Right atrium auricular region (tissue), 2 donors: ENCODE measurements around the gene TYROBP. TPM values are rescaled to one million over a fixed set of nuclear protein-coding genes. Genes with fewer than 3 reads are reported as not detected.

Experiments used
- DNase-seq: peaks from one replicate; pipeline ENCODE4 v3.0.0-alpha.2; 2019; ENCODE audit warnings: low spot score
- H3K27ac ChIP-seq, 2 donors: fragments of 200-600 bp; sonication (generic); 1 replicate in 1 of 2; 2 replicates in 1 of 2; pipeline ENCODE4 v1.5.1; 2016 to 2019
- H3K27me3 ChIP-seq, 2 donors: fragments of 200-600 bp; sonication (generic); one replicate each; pipeline versions ENCODE4 v1.5.1 to v1.6.0; 2017 to 2019
- H3K36me3 ChIP-seq: fragments of 200-600 bp; sonication (generic); one replicate; pipeline ENCODE4 v1.5.1; 2016
- H3K4me1 ChIP-seq, 2 donors: fragments of 200-600 bp; sonication (generic); one replicate each; pipeline versions ENCODE4 v1.5.1 to v1.6.0; 2017 to 2019
- H3K4me3 ChIP-seq, 2 donors: fragments of 200-600 bp; sonication (generic); 1 replicate in 1 of 2; 2 replicates in 1 of 2; pipeline ENCODE4 v1.5.1; 2017 to 2019; ENCODE audit warnings: mild to moderate bottlenecking in 1 of 2, moderate library complexity in 1 of 2
- H3K9me3 ChIP-seq, 2 donors: fragments of 200-600 bp; sonication (generic); one replicate each; pipeline ENCODE4 v1.5.1; 2019
- total RNA-seq, 2 donors: library from RNA; depleted of rRNA; stranded (reverse); fragments of >200 nt; gene quantifications; one replicate each; pipeline ENCODE4 v1.1.0, GENCODE V29; 2016
- TF ChIP-seq, protein P1 (sequence below), 2 donors: fragments of 200-600 bp; sonication (generic); IDR thresholded peaks; one replicate each; pipeline ENCODE4 v1.5.1; 2019; ENCODE audit warnings: antibody characterized with exemption in 2 of 2

Gene TYROBP
- total RNA-seq, 2 donors from 2014 or later: 26.1 to 85.4 TPM

DNA sequence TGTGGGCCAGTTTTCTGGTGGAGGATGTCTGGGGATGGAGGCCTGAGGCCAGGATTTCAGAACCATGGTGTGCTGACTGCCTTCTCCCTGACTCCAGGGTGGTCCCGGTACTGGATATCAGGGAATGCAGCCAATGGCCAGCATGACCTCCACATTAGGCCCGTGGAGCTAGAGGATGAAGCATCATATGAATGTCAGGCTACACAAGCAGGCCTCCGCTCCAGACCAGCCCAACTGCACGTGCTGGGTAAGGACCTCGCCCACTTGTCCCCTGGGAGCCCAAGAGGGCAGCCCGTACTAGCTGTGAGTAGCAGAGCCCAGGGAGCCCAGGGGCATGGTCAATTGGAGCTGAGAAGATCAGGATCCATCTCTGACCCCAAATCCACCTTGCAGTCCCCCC is 49.8 kb downstream of the TYROBP start:
- H3K27me3 ChIP-seq: peaks cover 5 to 22% of the 10 kb centered on the region in 2 donors
- H3K4me3 ChIP-seq: no peak overlapping the region
- DNase-seq: no peak
- H3K9me3 ChIP-seq: no peaks in the 10 kb centered on the region
- TF ChIP-seq, protein P1, sequence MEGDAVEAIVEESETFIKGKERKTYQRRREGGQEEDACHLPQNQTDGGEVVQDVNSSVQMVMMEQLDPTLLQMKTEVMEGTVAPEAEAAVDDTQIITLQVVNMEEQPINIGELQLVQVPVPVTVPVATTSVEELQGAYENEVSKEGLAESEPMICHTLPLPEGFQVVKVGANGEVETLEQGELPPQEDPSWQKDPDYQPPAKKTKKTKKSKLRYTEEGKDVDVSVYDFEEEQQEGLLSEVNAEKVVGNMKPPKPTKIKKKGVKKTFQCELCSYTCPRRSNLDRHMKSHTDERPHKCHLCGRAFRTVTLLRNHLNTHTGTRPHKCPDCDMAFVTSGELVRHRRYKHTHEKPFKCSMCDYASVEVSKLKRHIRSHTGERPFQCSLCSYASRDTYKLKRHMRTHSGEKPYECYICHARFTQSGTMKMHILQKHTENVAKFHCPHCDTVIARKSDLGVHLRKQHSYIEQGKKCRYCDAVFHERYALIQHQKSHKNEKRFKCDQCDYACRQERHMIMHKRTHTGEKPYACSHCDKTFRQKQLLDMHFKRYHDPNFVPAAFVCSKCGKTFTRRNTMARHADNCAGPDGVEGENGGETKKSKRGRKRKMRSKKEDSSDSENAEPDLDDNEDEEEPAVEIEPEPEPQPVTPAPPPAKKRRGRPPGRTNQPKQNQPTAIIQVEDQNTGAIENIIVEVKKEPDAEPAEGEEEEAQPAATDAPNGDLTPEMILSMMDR (IDR thresholded peaks at IDR 0.05): no peak
- no peaks in the 10 kb centered on the region for H3K36me3 ChIP-seq
- peaks cover 0 to 17% of the 10 kb centered on the region in 2 donors for H3K4me1 ChIP-seq
- no peak overlapping the region for H3K27ac ChIP-seq

DNA sequence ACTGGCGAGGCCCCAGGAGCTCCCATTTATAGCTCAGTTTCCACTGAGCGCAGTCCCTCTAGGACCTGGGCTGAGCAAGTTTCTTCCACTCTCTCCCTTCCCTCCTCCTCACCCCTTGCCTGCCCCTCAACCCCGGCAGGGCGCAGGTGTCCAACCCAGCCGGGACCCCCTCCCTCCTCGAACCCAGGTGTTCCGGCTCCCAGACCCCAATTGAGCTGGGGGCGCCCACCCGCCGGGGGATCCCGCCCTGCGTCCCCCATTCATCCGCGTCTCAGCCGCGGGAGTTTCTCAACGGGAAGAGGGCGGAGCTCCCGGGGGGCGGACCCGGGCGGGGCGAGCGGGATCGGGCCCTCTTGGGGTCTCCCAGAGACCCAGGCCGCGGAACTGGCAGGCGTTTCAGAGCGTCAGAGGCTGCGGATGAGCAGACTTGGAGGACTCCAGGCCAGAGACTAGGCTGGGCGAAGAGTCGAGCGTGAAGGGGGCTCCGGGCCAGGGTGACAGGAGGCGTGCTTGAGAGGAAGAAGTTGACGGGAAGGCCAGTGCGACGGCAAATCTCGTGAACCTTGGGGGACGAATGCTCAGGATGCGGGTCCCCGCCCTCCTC is 51.4 kb downstream of the TYROBP start, which contains the start of gene KIRREL2:
Gene KIRREL2 (plus strand): TSS at position 366 of the 604 bp plus-strand sequence. CDS start 209 bp downstream, at position 575.
- Histone ChIP-seq H3K4me1 (peaks cover 0 to 17% of the 10 kb centered on the region in 2 donors), H3K36me3 (no peaks in the 10 kb centered on the region), H3K4me3 (peak within 1 kb of the TSS; percentile 30 to 53), H3K9me3 (no peaks in the 10 kb centered on the region), H3K27me3 (peaks cover 5 to 22% of the 10 kb centered on the region in 2 donors), H3K27ac (no peak within 1 kb of the TSS)
- no peak for DNase-seq
- TF ChIP-seq, protein P1 (IDR thresholded peaks at IDR 0.05): no peak

Other genes starting within 250 kb of the TYROBP start
- gene UPK1A, start 241.8 kb downstream of the TYROBP start, total RNA-seq: not detected
- not detected for gene ZBTB32, start 203.7 kb downstream of the TYROBP start, total RNA-seq
- gene KMT2B, start 190.3 kb downstream of the TYROBP start, total RNA-seq: 10 to 100 TPM; 11.9 to 12.9 TPM
- 1 to 10 TPM; 1.8 to 6.4 TPM for gene IGFLR1, start 165.8 kb downstream of the TYROBP start, total RNA-seq
- 10 to 100 TPM; 19.9 to 33.1 TPM for gene U2AF1L4, start 162.9 kb downstream of the TYROBP start, total RNA-seq
- gene PSENEN, start 162.6 kb downstream of the TYROBP start, total RNA-seq: 10 to 100 TPM; 26.1 to 35.0 TPM
- 10 to 100 TPM in 1 of 2 donors, 1 to 10 TPM in 1; 8.9 to 13.6 TPM for gene LIN37, start 159.7 kb downstream of the TYROBP start, total RNA-seq
- gene HSPB6, start 151.3 kb downstream of the TYROBP start, total RNA-seq: 100 to 1,000 TPM in 1 of 2 donors, 10 to 100 TPM in 1; 98.4 to 104 TPM
- 1 to 10 TPM; 7.2 TPM for gene PROSER3, start 150.1 kb downstream of the TYROBP start, total RNA-seq
- 1 to 10 TPM; 1.3 to 1.4 TPM for gene ARHGAP33, start 132.7 kb downstream of the TYROBP start, total RNA-seq
- not detected for gene PRODH2, start 95.5 kb downstream of the TYROBP start, total RNA-seq
- not detected for gene NPHS1, start 55.8 kb downstream of the TYROBP start, total RNA-seq
- gene KIRREL2, start 51.4 kb downstream of the TYROBP start, total RNA-seq: under 1 TPM in 1 of 2 donors, not detected in 1; 0.51 TPM
- gene APLP1, start 39.7 kb downstream of the TYROBP start, total RNA-seq: 10 to 100 TPM; 17.5 to 33.6 TPM
- gene NFKBID, start 7.8 kb downstream of the TYROBP start, total RNA-seq: 1 to 10 TPM; 1.3 to 2.1 TPM
- 1 to 10 TPM in 1 of 2 donors, not detected in 1; 3.3 TPM for gene HCST, start 5.8 kb downstream of the TYROBP start, total RNA-seq
- gene LRFN3, start 28.1 kb upstream of the TYROBP start, total RNA-seq: 10 to 100 TPM; 10.5 to 13.1 TPM
- 10 to 100 TPM; 30.8 to 34.9 TPM for gene SDHAF1, start 86.9 kb upstream of the TYROBP start, total RNA-seq
- not detected for gene SYNE4, start 100.5 kb upstream of the TYROBP start, total RNA-seq
- gene ALKBH6, start 105.9 kb upstream of the TYROBP start, total RNA-seq: 10 to 100 TPM; 16.2 to 16.5 TPM
- gene CLIP3, start 124.6 kb upstream of the TYROBP start, total RNA-seq: 10 to 100 TPM in 1 of 2 donors, 1 to 10 TPM in 1; 5.1 to 10.7 TPM
- 10 to 100 TPM in 1 of 2 donors, 1 to 10 TPM in 1; 5.7 to 11.6 TPM for gene THAP8, start 146.0 kb upstream of the TYROBP start, total RNA-seq
- 10 to 100 TPM in 1 of 2 donors, under 1 TPM in 1; 0.75 to 10.6 TPM for gene WDR62, start 146.6 kb upstream of the TYROBP start, total RNA-seq
- not detected for gene OVOL3, start 202.8 kb upstream of the TYROBP start, total RNA-seq
- 100 to 1,000 TPM in 1 of 2 donors, 10 to 100 TPM in 1; 76.9 to 121 TPM for gene POLR2I, start 206.6 kb upstream of the TYROBP start, total RNA-seq
- 100 to 1,000 TPM; 107 to 110 TPM for gene TBCB, start 207.2 kb upstream of the TYROBP start, total RNA-seq
- gene CAPNS1, start 231.8 kb upstream of the TYROBP start, total RNA-seq: 100 to 1,000 TPM; 222 to 238 TPM
- gene COX7A1, start 244.2 kb upstream of the TYROBP start, total RNA-seq: 100 to 1,000 TPM; 136 to 347 TPM